ENCODE data around the gene CYSTM1. TPM values are rescaled to one million over a fixed set of nuclear protein-coding genes. Genes with fewer than 3 reads are reported as not detected.
"Not testable (repeated sequence)": the region's sequence is repeated elsewhere in the genome, so short reads cannot be mapped to it uniquely, and the experiment has no call there.

Gene CYSTM1
- total and polyA plus RNA-seq, 4 donors, result 8.1 to 45.7 (median 23.4) TPM

DNA sequence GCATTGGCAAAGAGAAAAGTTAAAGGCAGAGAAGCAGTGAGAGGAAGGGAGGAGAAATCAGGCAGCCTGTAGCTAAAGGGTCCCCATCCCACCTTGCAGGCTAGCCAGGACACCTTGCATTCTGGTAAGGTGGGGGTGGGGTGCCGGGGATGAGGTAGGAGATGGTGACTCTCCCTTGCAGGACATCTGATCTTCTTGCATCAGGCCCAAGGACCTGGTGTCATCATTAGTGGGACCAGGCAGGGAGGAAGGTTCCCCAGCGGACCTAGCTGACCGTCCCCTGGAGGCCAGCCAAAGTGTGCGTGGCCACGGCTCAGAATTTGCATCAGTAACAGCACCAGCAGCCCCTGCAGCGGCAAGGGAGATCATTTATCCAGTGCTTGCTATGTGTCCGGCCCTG lies 21.7 kb upstream of the CYSTM1 start:
- H3K9me3 ChIP-seq (ENCODE audit: control insufficient read depth in 4 of 4, low read length in 3 of 4), result no peaks in the 10 kb centered on the region
- H3K36me3 ChIP-seq (ENCODE audit: control insufficient read depth in 4 of 4, insufficient read depth in 3 of 4, low read depth in 1 of 4, low read length in 3 of 4), result no peaks in the 10 kb centered on the region
- H3K27ac ChIP-seq (ENCODE audit: low read depth in 1 of 2, low read length in 2 of 2), result no peak overlapping the region
- peaks cover 0 to 4% (median 2%) of the 10 kb centered on the region in 4 donors for H3K4me1 ChIP-seq (ENCODE audit: control insufficient read depth in 4 of 4, insufficient read depth in 4 of 4, low read length in 3 of 4)
- no peak overlapping the region for H3K4me3 ChIP-seq (ENCODE audit: low read depth in 1 of 3, low read length in 3 of 3)
- TF ChIP-seq FOXA2 (IDR thresholded peaks at IDR 0.05) (no peak), HNF4A (conservative IDR thresholded peaks at IDR 0.05) (no peak)
- TF ChIP-seq, protein P1, sequence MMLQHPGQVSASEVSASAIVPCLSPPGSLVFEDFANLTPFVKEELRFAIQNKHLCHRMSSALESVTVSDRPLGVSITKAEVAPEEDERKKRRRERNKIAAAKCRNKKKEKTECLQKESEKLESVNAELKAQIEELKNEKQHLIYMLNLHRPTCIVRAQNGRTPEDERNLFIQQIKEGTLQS (IDR thresholded peaks at IDR 0.05), result no peak
- TF ChIP-seq, protein P2, sequence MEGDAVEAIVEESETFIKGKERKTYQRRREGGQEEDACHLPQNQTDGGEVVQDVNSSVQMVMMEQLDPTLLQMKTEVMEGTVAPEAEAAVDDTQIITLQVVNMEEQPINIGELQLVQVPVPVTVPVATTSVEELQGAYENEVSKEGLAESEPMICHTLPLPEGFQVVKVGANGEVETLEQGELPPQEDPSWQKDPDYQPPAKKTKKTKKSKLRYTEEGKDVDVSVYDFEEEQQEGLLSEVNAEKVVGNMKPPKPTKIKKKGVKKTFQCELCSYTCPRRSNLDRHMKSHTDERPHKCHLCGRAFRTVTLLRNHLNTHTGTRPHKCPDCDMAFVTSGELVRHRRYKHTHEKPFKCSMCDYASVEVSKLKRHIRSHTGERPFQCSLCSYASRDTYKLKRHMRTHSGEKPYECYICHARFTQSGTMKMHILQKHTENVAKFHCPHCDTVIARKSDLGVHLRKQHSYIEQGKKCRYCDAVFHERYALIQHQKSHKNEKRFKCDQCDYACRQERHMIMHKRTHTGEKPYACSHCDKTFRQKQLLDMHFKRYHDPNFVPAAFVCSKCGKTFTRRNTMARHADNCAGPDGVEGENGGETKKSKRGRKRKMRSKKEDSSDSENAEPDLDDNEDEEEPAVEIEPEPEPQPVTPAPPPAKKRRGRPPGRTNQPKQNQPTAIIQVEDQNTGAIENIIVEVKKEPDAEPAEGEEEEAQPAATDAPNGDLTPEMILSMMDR (IDR thresholded peaks at IDR 0.05; ENCODE audit: low read depth, low read length, missing input control), result no peak
- no peak for DNase-seq (ENCODE audit: low spot score)
- H3K9ac ChIP-seq (ENCODE audit: low read depth in 1 of 2, low read length in 2 of 2), result no peak overlapping the region
- 77% methylated on average over 7 of the region's 7 CpGs for WGBS
- H3K27me3 ChIP-seq (ENCODE audit: control insufficient read depth in 4 of 4, insufficient read depth in 4 of 4, low read length in 3 of 4), result no peaks in the 10 kb centered on the region

DNA sequence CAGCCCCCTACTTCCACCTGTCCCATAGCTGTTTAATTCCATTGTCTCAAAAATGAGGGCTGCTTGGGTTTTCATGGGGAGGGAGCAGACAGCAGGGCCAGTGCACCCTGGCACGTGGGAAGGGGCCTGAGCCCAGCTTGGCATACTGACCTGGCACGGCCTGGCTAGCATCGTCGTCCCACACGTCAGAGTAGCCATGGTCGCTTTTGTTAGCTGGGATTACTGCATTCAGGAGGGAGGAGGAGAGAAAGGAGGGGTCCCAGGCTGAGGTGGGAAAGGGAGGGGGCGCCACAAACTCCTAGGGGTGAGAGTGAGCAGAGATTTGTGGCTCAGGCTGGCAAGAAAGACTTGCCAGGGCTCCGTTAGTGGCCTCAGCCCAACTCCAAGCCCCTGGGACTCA lies 21.1 kb upstream of the CYSTM1 start:
- Histone ChIP-seq H3K4me1 (ENCODE audit: control insufficient read depth in 4 of 4, insufficient read depth in 4 of 4, low read length in 3 of 4) (peaks cover 0 to 4% (median 2%) of the 10 kb centered on the region in 4 donors), H3K9ac (ENCODE audit: low read depth in 1 of 2, low read length in 2 of 2) (no peak overlapping the region), H3K9me3 (ENCODE audit: control insufficient read depth in 4 of 4, low read length in 3 of 4) (no peaks in the 10 kb centered on the region), H3K36me3 (ENCODE audit: control insufficient read depth in 4 of 4, insufficient read depth in 3 of 4, low read depth in 1 of 4, low read length in 3 of 4) (no peaks in the 10 kb centered on the region), H3K4me3 (ENCODE audit: low read depth in 1 of 3, low read length in 3 of 3) (no peak overlapping the region), H3K27me3 (ENCODE audit: control insufficient read depth in 4 of 4, insufficient read depth in 4 of 4, low read length in 3 of 4) (no peaks in the 10 kb centered on the region), H3K27ac (ENCODE audit: low read depth in 1 of 2, low read length in 2 of 2) (no peak overlapping the region)
- 89% methylated on average over 8 of the region's 8 CpGs for WGBS
- DNase-seq (ENCODE audit: low spot score), result no peak
- no peak for TF ChIP-seq FOXA2 (IDR thresholded peaks at IDR 0.05)
- TF ChIP-seq HNF4A (conservative IDR thresholded peaks at IDR 0.05), result no peak
- TF ChIP-seq, protein P2 (IDR thresholded peaks at IDR 0.05; ENCODE audit: low read depth, low read length, missing input control), result no peak
- TF ChIP-seq, protein P1 (IDR thresholded peaks at IDR 0.05), result no peak
- no peak for TF ChIP-seq JUND (IDR thresholded peaks at IDR 0.05)
- TF ChIP-seq RXRA (IDR thresholded peaks at IDR 0.05), result no peak
- no peak for TF ChIP-seq NR2F2 (IDR thresholded peaks at IDR 0.05)
- TF ChIP-seq, protein P3, sequence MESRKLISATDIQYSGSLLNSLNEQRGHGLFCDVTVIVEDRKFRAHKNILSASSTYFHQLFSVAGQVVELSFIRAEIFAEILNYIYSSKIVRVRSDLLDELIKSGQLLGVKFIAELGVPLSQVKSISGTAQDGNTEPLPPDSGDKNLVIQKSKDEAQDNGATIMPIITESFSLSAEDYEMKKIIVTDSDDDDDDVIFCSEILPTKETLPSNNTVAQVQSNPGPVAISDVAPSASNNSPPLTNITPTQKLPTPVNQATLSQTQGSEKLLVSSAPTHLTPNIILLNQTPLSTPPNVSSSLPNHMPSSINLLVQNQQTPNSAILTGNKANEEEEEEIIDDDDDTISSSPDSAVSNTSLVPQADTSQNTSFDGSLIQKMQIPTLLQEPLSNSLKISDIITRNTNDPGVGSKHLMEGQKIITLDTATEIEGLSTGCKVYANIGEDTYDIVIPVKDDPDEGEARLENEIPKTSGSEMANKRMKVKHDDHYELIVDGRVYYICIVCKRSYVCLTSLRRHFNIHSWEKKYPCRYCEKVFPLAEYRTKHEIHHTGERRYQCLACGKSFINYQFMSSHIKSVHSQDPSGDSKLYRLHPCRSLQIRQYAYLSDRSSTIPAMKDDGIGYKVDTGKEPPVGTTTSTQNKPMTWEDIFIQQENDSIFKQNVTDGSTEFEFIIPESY (IDR thresholded peaks at IDR 0.05), result no peak
- TF ChIP-seq GABPA (IDR thresholded peaks at IDR 0.05 in 1 of 2, conservative IDR thresholded peaks at IDR 0.05 in 1 of 2), result no peak
- no peak for TF ChIP-seq FOXA1 (IDR thresholded peaks at IDR 0.05)
- TF ChIP-seq SP1 (IDR thresholded peaks at IDR 0.05), result no peak
- TF ChIP-seq RAD21 (IDR thresholded peaks at IDR 0.05), result no peak
- no peak for TF ChIP-seq HNF4G (IDR thresholded peaks at IDR 0.05)

DNA sequence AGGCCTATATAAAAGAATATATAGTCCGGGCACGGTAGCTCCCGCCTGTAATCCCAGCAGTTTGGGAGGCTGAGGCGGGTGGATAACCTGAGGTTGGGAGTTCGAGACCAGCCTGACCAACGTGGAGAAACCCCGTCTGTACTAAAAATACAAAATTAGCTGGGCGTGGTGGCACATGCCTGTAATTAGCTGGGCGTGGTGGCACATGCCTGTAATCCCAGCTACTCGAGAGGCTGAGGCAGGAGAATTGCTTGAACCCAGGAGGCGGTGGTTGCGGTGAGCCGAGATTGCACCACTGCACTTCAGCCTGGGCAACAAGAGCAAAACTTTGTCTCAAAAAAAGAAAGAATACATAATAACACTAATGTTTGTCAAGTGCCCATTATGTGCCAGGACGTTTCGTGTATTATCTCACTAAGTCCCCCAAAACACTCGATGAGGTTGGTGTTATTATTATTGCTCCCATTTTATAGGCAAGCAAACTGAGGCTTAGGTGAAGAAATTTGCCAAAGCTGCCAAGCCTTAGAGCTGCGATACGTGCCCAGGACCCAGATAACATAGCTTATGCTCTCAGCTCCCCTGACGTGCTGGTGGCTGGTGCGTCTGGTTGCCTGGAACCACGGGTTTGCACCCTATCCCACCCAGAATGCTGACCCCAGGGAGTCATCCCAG lies 20.1 kb upstream of the CYSTM1 start:
- DNase-seq (ENCODE audit: low spot score); H3K9me3 ChIP-seq (ENCODE audit: control insufficient read depth in 4 of 4, low read length in 3 of 4); H3K4me3 ChIP-seq (ENCODE audit: low read depth in 1 of 3, low read length in 3 of 3); H3K36me3 ChIP-seq (ENCODE audit: control insufficient read depth in 4 of 4, insufficient read depth in 3 of 4, low read depth in 1 of 4, low read length in 3 of 4); H3K4me1 ChIP-seq (ENCODE audit: control insufficient read depth in 4 of 4, insufficient read depth in 4 of 4, low read length in 3 of 4); H3K9ac ChIP-seq (ENCODE audit: low read depth in 1 of 2, low read length in 2 of 2); H3K27me3 ChIP-seq (ENCODE audit: control insufficient read depth in 4 of 4, insufficient read depth in 4 of 4, low read length in 3 of 4); H3K27ac ChIP-seq (ENCODE audit: low read depth in 1 of 2, low read length in 2 of 2): not testable (repeated sequence)
- 87% methylated on average over 21 of the region's 21 CpGs for WGBS
